KOPT-K1 (cell line): Measurements from ENCODE around the gene SLC26A6.

Experiments
- H3K27ac ChIP-seq: fragments of 200-600 bp; sonication (generic); 2 replicates; pipeline ENCODE4 v1.5.1; 2016; ENCODE audit warnings: antibody characterized with exemption, mild to moderate bottlenecking, low read depth, low read length; ENCODE audit not compliant: poor library complexity, severe bottlenecking
- H3K36me3 ChIP-seq: fragments of 200-600 bp; sonication (generic); 2 replicates; pipeline ENCODE4 v1.5.1; 2017; ENCODE audit warnings: antibody characterized with exemption, mild to moderate bottlenecking, low read length, moderate library complexity; ENCODE audit not compliant: insufficient read depth
- H3K9me3 ChIP-seq: fragments of 200-600 bp; sonication (generic); 2 replicates; pipeline ENCODE4 v1.5.1; 2017; ENCODE audit warnings: antibody characterized with exemption, low read length, mild to moderate bottlenecking; ENCODE audit not compliant: insufficient read depth, poor library complexity, severe bottlenecking

The SLC26A6 gene

GRCh38 chr3:48601622-48601994 is 33.7 kb downstream of the SLC26A6 start:
- no peaks in the 10 kb centered on the region for H3K9me3 ChIP-seq
- peaks cover 100% of the 10 kb centered on the region for H3K36me3 ChIP-seq
- no peak overlapping the region for H3K27ac ChIP-seq

- Histone ChIP-seq H3K27ac (no peak overlapping the region), H3K36me3 (peaks cover 94% of the 10 kb centered on the region)
Observed at GRCh38 chr3:48600711-48601621, 34.3 kb downstream of the SLC26A6 start.

DNA sequence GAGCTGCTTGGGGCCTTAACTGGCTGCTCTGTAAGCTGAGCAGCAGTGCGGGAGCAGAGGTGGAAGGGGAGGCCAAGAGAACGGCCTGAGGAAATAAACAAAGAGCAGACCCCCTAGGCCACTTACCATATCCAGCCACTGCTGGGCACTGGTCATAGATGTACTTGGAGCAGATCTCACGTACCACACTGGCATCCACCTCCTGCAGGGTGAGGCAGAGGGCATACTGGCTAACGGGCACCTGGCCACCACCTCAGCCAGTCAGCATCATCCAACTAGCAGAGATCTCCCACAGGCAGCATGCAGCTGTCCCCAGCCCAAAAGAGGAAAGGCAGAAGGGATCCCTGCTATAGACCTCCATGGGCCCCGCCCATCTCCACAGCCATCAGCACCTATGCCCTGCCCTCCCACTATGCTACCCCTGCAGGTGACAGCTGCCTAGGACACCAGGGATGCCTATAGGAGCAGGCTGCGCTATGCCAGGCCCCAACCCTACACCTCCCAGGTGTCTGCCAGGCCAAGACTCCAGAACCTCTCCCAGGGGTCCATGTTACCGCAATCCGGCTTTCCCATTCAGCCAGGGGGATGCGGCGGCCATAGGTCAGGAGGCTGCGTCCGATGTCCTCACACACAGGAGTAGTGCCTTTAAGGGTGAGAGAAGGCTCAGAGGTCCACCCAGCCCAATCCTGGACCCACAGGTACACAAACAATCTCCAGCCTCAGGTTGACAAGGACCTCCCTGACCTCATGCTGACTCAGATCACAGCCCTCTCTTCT is 35.6 kb downstream of the SLC26A6 start:
- Histone ChIP-seq H3K27ac (no peak overlapping the region), H3K36me3 (peaks cover 82% of the 10 kb centered on the region), H3K9me3 (no peaks in the 10 kb centered on the region)

More at GRCh38 chr3:48600711-48601621, 34.3 kb downstream of the SLC26A6 start:
- no peaks in the 10 kb centered on the region for H3K9me3 ChIP-seq

- H3K36me3 ChIP-seq: peaks cover 75% of the 10 kb centered on the region
Observed at GRCh38 chr3:48599077-48599501, 36.2 kb downstream of the SLC26A6 start.

GRCh38 chr3:48598323-48599076 is 36.8 kb downstream of the SLC26A6 start:
- no peak overlapping the region for H3K27ac ChIP-seq
- H3K9me3 ChIP-seq: no peaks in the 10 kb centered on the region
- peaks cover 70% of the 10 kb centered on the region for H3K36me3 ChIP-seq

More at GRCh38 chr3:48599077-48599501, 36.2 kb downstream of the SLC26A6 start:
- Histone ChIP-seq H3K27ac (no peak overlapping the region), H3K9me3 (no peaks in the 10 kb centered on the region)

GRCh38 chr3:48597408-48597800 is 37.9 kb downstream of the SLC26A6 start:
- no peak overlapping the region for H3K27ac ChIP-seq
- no peaks in the 10 kb centered on the region for H3K9me3 ChIP-seq
- H3K36me3 ChIP-seq: peaks cover 59% of the 10 kb centered on the region

- H3K27ac ChIP-seq: no peak overlapping the region
- H3K36me3 ChIP-seq: peaks cover 53% of the 10 kb centered on the region
- H3K9me3 ChIP-seq: no peaks in the 10 kb centered on the region
Observed at GRCh38 chr3:48596676-48597407, 38.4 kb downstream of the SLC26A6 start.

GRCh38 chr3:48596157-48596556 is 39.1 kb downstream of the SLC26A6 start:
- Histone ChIP-seq H3K9me3 (no peaks in the 10 kb centered on the region), H3K36me3 (peaks cover 46% of the 10 kb centered on the region), H3K27ac (no peak overlapping the region)

GRCh38 chr3:48595526-48596121 is 39.6 kb downstream of the SLC26A6 start:
- no peak overlapping the region for H3K27ac ChIP-seq
- H3K9me3 ChIP-seq: no peaks in the 10 kb centered on the region
- H3K36me3 ChIP-seq: peaks cover 41% of the 10 kb centered on the region

DNA sequence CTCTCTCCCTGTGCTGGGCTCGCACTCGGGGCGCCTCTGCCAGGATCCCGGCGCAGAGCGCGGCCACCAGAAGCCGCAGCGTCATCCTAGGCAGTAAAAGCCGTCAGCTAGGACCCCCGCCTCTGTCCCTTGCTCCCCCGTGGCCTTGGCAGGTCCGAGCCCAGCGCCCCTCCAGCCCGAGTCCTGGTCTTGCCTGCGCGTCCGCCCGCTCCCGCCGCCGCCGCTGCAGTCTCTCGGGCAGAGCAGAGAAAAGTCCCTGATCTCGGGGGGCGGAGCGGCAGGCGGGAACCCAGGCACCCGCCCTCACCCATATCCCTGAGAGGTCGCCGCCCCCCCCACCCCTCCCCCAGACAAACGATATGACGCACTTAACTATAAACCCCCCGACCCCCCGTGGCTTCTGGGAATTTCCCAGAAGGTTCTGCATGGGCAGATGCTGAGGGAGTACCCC is 40.2 kb downstream of the SLC26A6 start, which contains the start of gene COL7A1:
COL7A1 (minus strand) TSS at position 255 of the 451 bp plus-strand sequence; CDS start at position 85, 170 bp downstream.
- Histone ChIP-seq H3K27ac (no peak within 1 kb of the TSS), H3K9me3 (no peaks in the 10 kb centered on the region), H3K36me3 (peaks cover 36% of the 10 kb centered on the region)

GRCh38 chr3:48594417-48595049 is 40.7 kb downstream of the SLC26A6 start:
- H3K36me3 ChIP-seq: peaks cover 30% of the 10 kb centered on the region
- H3K27ac ChIP-seq: no peak overlapping the region
- no peaks in the 10 kb centered on the region for H3K9me3 ChIP-seq

DNA sequence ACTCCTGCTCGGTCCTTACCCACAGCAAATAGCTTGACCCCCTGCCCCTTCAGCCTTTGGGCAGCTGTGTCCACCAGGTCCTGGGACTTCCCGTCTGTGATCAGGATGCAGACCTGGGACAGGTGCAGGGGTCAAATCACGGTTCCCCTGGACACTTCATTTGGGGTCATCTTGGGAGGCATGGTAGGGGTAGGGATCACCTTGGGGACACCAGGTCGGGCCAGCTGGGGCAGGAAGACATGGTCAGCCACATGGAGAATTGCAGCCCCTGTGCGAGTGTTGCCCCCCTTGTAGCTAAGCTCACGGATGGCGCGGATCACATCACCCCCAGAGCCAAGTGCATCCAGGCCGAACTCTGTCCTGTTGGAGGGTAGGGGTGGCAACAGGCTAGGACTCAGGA is 41.9 kb downstream of the SLC26A6 start:
- H3K27ac ChIP-seq: no peak overlapping the region
- H3K9me3 ChIP-seq: no peaks in the 10 kb centered on the region
- H3K36me3 ChIP-seq: peaks cover 18% of the 10 kb centered on the region

DNA sequence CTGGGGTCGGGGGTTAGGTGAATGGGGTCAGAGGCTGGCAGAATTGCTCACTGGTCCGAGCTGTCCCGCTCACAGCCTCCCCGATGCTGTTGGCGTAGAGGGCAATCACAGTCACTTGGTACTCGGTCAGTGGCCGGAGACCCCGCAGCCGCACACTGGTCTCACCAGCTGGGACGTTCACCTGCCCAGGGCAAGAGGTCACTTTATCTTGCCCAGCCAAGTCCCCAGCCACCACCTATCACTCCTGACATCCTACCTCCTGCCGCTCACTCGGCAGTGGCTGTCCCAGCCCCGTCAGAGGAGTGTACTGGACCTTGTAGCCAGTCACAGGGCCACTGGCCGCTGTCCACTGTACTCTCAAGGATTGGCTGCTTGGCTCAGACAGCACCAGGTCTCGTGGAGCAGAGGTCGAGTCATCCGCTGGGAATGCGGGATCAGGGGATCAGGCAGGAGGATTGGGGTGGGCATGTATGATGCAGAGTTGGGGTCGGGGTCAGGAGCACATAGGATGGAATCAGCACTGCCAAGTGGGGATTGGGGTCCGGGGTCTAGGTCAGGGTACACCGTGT is 42.7 kb downstream of the SLC26A6 start:
- peaks cover 11% of the 10 kb centered on the region; the same call in 1 of the 2 replicates for H3K36me3 ChIP-seq
- no peaks in the 10 kb centered on the region for H3K9me3 ChIP-seq
- no peak overlapping the region for H3K27ac ChIP-seq
